Endothelial cell of umbilical vein (primary cell): ENCODE results near the gene PBX2. TPM values are rescaled to one million over a fixed set of nuclear protein-coding genes. Genes with fewer than 3 reads are reported as not detected.

ENCODE experiments used
- BruUV-seq: library from RNA; stranded (reverse); fragments of 400-500 nt; replicated peaks from 2 replicates; lab custom pipeline; 2021; lab: Mats Ljungman, UMichigan
- CTCF ChIA-PET: fragments of 300-600, 350-600 bp; sonication (Branson Sonifier 250); formaldehyde crosslinking; loops from one replicate; lab custom pipeline; 2021; ENCODE audit warnings: antibody characterized with exemption, inconsistent platforms; lab: Charles Lee
- POLR2A ChIA-PET: fragments of 300-600, 350-600 bp; sonication (Branson Sonifier 250); formaldehyde crosslinking; loops from one replicate; lab custom pipeline; 2021; ENCODE audit warnings: antibody characterized with exemption, inconsistent platforms; lab: Charles Lee
- DNase-seq: peaks from one replicate; pipeline ENCODE4 v3.0.0-alpha.2; 2011; ENCODE audit warnings: low read depth, low spot score
- FAIRE-seq: peaks from 2 replicates; lab custom pipeline; 2011; peaks lifted over from hg19 to GRCh38; lab: Jason Lieb, UNC
- H2AFZ ChIP-seq: 2 replicates; pipeline ENCODE4 v1.6.0; 2012; ENCODE audit warnings: low read depth, low read length, control low read depth, inconsistent platforms
- H3K27ac ChIP-seq: 2 replicates; pipeline ENCODE4 v1.5.1; 2011; ENCODE audit warnings: low read depth, mild to moderate bottlenecking, control low read depth, low read length, moderate library complexity; ENCODE audit not compliant: insufficient read depth
- H3K27me3 ChIP-seq, 2 experiments: 2 replicates each; pipeline versions ENCODE4 v1.6.0 to v1.6.1; 2011; ENCODE audit warnings: low read length in 2 of 2, mixed read lengths in 1 of 2; ENCODE audit not compliant: control insufficient read depth in 2 of 2, insufficient read depth in 2 of 2
- H3K36me3 ChIP-seq, 2 experiments: 2 replicates in 1 of 2; 3 replicates in 1 of 2; pipeline ENCODE4 v1.5.1; 2011; ENCODE audit warnings: low read length in 2 of 2, mild to moderate bottlenecking in 1 of 2, moderate library complexity in 1 of 2; ENCODE audit not compliant: control insufficient read depth in 2 of 2, insufficient read depth in 2 of 2; ENCODE audit errors: extremely low read depth in 1 of 2
- H3K4me1 ChIP-seq: 3 replicates; pipeline ENCODE4 v1.5.1; 2011; ENCODE audit warnings: mild to moderate bottlenecking, low read length; ENCODE audit not compliant: control insufficient read depth, insufficient read depth; ENCODE audit errors: extremely low read depth
- H3K4me2 ChIP-seq: 2 replicates; pipeline ENCODE4 v1.6.1; 2011; ENCODE audit warnings: low read length, control low read depth, mixed read lengths; ENCODE audit not compliant: insufficient read depth
- H3K4me3 ChIP-seq, 3 experiments: fragments of 200-600 bp in 1 of 3; sonication (generic), shearing (Covaris generic) in 1 of 3; replicated peaks in 1 of 3; 2 replicates each; pipeline ENCODE4 v1.5.1; 2011 to 2016; ENCODE audit warnings: control low read depth in 3 of 3, low read length in 3 of 3, mild to moderate bottlenecking in 2 of 3, inconsistent platforms in 1 of 3, low read depth in 1 of 3, moderate library complexity in 1 of 3; ENCODE audit not compliant: insufficient read depth in 1 of 3
- H3K79me2 ChIP-seq: 2 replicates; pipeline ENCODE4 v1.6.0; 2012; ENCODE audit warnings: low read length, inconsistent platforms; ENCODE audit not compliant: control insufficient read depth, insufficient read depth
- H3K9ac ChIP-seq: replicated peaks from 2 replicates; pipeline ENCODE3; 2011; ENCODE audit warnings: low read length, control low read depth; ENCODE audit not compliant: insufficient read depth; ENCODE audit errors: extremely low read depth
- H3K9me1 ChIP-seq: replicated peaks from 3 replicates; pipeline ENCODE4 v1.6.0; 2011; ENCODE audit warnings: mild to moderate bottlenecking, low read length; ENCODE audit not compliant: control insufficient read depth, insufficient read depth; ENCODE audit errors: extremely low read depth
- H3K9me3 ChIP-seq: replicated peaks from 2 replicates; pipeline ENCODE4 v1.5.1; 2012; ENCODE audit warnings: low read length, inconsistent platforms; ENCODE audit not compliant: control insufficient read depth, insufficient read depth
- H4K20me1 ChIP-seq: replicated peaks from 2 replicates; pipeline ENCODE3; 2011; ENCODE audit warnings: mild to moderate bottlenecking, low read length; ENCODE audit not compliant: control insufficient read depth, insufficient read depth; ENCODE audit errors: extremely low read depth
- CTCF ChIP-seq, 2 donors: IDR thresholded peaks; 1 replicate in 1 of 2; 2 replicates in 1 of 2; pipeline ENCODE4 v1.5.1; 2011; ENCODE audit warnings: low read length in 2 of 2, mild to moderate bottlenecking in 2 of 2, moderate library complexity in 2 of 2, control low read depth in 1 of 2, inconsistent platforms in 1 of 2, low read depth in 1 of 2; ENCODE audit not compliant: insufficient read depth in 1 of 2; ENCODE audit errors: extremely low read depth in 1 of 2
- GATA2 ChIP-seq: IDR thresholded peaks from 2 replicates; pipeline ENCODE4 v1.7.0; 2011; ENCODE audit warnings: low read depth, mild to moderate bottlenecking, moderate library complexity, mixed read lengths, low read length; ENCODE audit not compliant: insufficient read length, insufficient read depth
- JUN ChIP-seq: IDR thresholded peaks from 2 replicates; pipeline ENCODE4 v1.6.1; 2011; ENCODE audit warnings: borderline replicate concordance, low read depth; ENCODE audit not compliant: insufficient read length, insufficient read depth
- MAX ChIP-seq: IDR thresholded peaks from 2 replicates; pipeline ENCODE4 v1.6.1; 2011; ENCODE audit not compliant: insufficient read depth, insufficient read length
- MYC ChIP-seq: IDR thresholded peaks from one replicate; pipeline ENCODE4 v1.6.1; 2011; ENCODE audit warnings: mild to moderate bottlenecking, low read depth, low read length
- POLR2AphosphoS5 ChIP-seq: IDR thresholded peaks from 2 replicates; pipeline ENCODE4 v1.6.1; 2012; ENCODE audit warnings: low read depth, mild to moderate bottlenecking, control low read depth, low read length, moderate library complexity; ENCODE audit not compliant: insufficient read depth
- dilution Hi-C: fragments of 300-500 bp; cut with MboI; formaldehyde crosslinking; loops from one replicate; pipeline ENCODE4 v1.15.0; 2019; ENCODE audit warnings: low sequenced_read_pairs; ENCODE audit not compliant: extremely low pct_ligation_motif_present
- intact Hi-C: fragments of 100-400 bp; cut with micrococcal nuclease; formaldehyde crosslinking; loops from one replicate; pipeline ENCODE4 v1.10.0; 2022
- polyA plus RNA-seq, 4 experiments: library from polyadenylated mRNA; depleted of rRNA in 3 of 4; stranded (reverse) in 3 of 4; unstranded in 1 of 4; fragments of >200 nt; gene quantifications; 2 replicates each; pipeline versions ENCODE4 v1.2.1 to v1.2.3, GENCODE V29; 2011 to 2012; ENCODE audit warnings: missing spikeins in 1 of 4
- total RNA-seq: library from RNA; stranded (reverse); gene quantifications from 2 replicates; pipeline ENCODE4 v1.2.3, GENCODE V29; 2021

Gene PBX2
- total and polyA plus RNA-seq, 2 donors (not counting 3 experiments of a cell fraction or from before 2014, with no cell fraction given), result 82.3 to 100 TPM

- H3K79me2 ChIP-seq, result peaks cover 6% of the 10 kb centered on the region
- H3K27me3 ChIP-seq, result no peaks in the 10 kb centered on the region
- no peaks in the 10 kb centered on the region for H3K9me3 ChIP-seq
- no peak overlapping the region for H3K9ac ChIP-seq
- no peaks in the 10 kb centered on the region for H4K20me1 ChIP-seq
- TF ChIP-seq CTCF (IDR thresholded peaks at IDR 0.05; ENCODE audit: extremely low read depth in 1 of 2, insufficient read depth in 1 of 2, low read depth in 1 of 2, low read length in 2 of 2) (no peak), GATA2 (no peak), JUN (no peak), MAX (no peak), POLR2AphosphoS5 (no peak), MYC (no peak)
- POLR2A ChIA-PET, result no interaction called here
- BruUV-seq, result no TSS peak
- no peak overlapping the region for H3K4me3 ChIP-seq
- H3K27ac ChIP-seq, result no peak overlapping the region
- peaks cover 17% of the 10 kb centered on the region for H3K4me1 ChIP-seq
- no peak overlapping the region for H3K4me2 ChIP-seq
- dilution Hi-C loops (no loop called here), intact Hi-C loops (no loop called here)
- no peaks in the 10 kb centered on the region for H3K9me1 ChIP-seq
- DNase-seq (no peak), FAIRE-seq (no peak)
- H3K36me3 ChIP-seq, result peaks cover 3 to 31% of the 10 kb centered on the region in 2 experiments
- CTCF ChIA-PET, result interaction anchor here (1.0 to 1.7 kb wide), 2 partner anchors 13 to 64 kb away, joined by 3 to 5 read pairs; no protein-coding TSS in a partner anchor
- no peak overlapping the region for H2AFZ ChIP-seq
Measured at GRCh38 chr6:32182555-32182981, 7.4 kb downstream of the PBX2 start.
